ENCODE results near the gene DNAJC13.

DNAJC13 gene

DNA sequence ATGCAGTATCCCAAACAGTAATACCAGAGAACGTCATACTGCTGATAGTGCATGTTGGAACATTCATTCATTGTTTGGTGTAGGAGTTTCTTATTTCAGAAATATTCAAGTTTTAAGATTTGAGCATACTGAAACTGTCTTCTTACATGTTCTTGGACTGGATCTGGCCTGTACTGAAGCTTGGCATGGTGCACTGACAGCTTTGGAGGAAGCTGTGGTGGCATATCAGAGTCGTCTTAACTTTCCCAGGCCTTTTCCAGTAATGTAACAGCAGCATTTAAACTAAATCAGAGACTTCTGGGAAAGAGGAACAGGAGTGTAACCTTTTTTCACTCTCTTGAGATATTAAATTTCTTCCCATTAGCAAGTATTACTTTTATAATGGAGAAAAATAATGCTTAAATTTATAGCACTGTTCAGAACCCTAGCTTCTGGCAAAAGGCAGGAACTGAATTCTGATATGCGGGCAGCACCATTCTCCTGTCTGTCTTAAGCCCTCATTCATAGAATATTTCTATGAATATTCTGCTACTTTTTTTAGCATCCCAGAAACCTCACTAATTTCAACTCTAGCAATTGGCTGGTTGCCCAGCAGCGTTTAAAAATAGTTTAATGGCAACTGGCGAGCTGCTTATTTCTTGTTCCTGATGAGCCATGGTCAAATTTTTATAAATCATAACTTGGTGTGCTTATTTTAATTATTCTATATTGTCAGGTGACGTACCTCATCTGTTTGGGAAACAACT is 31.1 kb downstream of the DNAJC13 start:
- H3K9me3 ChIP-seq (ENCODE audit: low read length) = no peaks in the 10 kb centered on the region
- no peaks in the 10 kb centered on the region; the same call in 1 of the 2 replicates for H3K79me2 ChIP-seq (ENCODE audit: insufficient read depth, low read length)
- H3F3A ChIP-seq (ENCODE audit: insufficient read depth, low read length) = no peaks in the 10 kb centered on the region
- H3K9ac ChIP-seq (ENCODE audit: low read length) = no peak overlapping the region
- H3K27ac ChIP-seq (ENCODE audit: low read depth, low read length, poor library complexity, severe bottlenecking) = no peak overlapping the region
- no peaks in the 10 kb centered on the region for H3K27me3 ChIP-seq (ENCODE audit: insufficient read depth, low read length)
- H3K9me2 ChIP-seq (ENCODE audit: low read depth, low read length) = no peaks in the 10 kb centered on the region
- no peak overlapping the region for H2AFZ ChIP-seq (ENCODE audit: low read length)
- H3K4me1 ChIP-seq (ENCODE audit: insufficient read depth, low read length, severe bottlenecking) = no peaks in the 10 kb centered on the region
- H3K36me3 ChIP-seq (ENCODE audit: insufficient read depth, low read length) = peaks cover 44% of the 10 kb centered on the region
- no peak overlapping the region for H3K4me3 ChIP-seq (ENCODE audit: low read depth, low read length, poor library complexity, severe bottlenecking)
- TF ChIP-seq, protein P1, sequence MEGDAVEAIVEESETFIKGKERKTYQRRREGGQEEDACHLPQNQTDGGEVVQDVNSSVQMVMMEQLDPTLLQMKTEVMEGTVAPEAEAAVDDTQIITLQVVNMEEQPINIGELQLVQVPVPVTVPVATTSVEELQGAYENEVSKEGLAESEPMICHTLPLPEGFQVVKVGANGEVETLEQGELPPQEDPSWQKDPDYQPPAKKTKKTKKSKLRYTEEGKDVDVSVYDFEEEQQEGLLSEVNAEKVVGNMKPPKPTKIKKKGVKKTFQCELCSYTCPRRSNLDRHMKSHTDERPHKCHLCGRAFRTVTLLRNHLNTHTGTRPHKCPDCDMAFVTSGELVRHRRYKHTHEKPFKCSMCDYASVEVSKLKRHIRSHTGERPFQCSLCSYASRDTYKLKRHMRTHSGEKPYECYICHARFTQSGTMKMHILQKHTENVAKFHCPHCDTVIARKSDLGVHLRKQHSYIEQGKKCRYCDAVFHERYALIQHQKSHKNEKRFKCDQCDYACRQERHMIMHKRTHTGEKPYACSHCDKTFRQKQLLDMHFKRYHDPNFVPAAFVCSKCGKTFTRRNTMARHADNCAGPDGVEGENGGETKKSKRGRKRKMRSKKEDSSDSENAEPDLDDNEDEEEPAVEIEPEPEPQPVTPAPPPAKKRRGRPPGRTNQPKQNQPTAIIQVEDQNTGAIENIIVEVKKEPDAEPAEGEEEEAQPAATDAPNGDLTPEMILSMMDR (IDR thresholded peaks at IDR 0.05; ENCODE audit: low read length) = no peak
- no peak for TF ChIP-seq EZH2 (IDR thresholded peaks at IDR 0.05; ENCODE audit: borderline replicate concordance, low read length)
- no peak overlapping the region for H3K4me2 ChIP-seq (ENCODE audit: low read length)
- no peaks in the 10 kb centered on the region for H4K20me1 ChIP-seq (ENCODE audit: insufficient read depth, low read length)

DNA sequence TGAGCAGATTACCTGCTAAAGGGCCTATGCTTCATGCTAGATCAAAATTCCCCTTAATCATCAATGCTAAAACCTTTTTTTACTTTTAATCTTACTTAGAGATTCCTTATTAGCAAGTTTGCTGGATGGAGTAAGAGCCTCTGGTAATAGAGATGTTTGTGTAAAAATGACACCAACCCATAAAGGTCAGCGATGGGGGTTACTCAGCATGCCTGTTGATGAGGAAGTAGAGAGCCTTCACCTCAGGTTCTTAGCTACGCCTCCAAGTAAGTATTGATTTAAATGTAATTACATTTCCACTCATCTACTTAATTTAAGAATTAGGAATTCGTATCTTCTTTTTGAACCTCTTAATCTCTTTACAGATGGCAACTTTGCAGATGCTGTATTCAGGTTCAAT is 38.8 kb downstream of the DNAJC13 start:
- H4K20me1 ChIP-seq (ENCODE audit: insufficient read depth, low read length) = no peaks in the 10 kb centered on the region
- H3K4me2 ChIP-seq (ENCODE audit: low read length) = no peak overlapping the region
- H3K9ac ChIP-seq (ENCODE audit: low read length) = no peak overlapping the region
- no peak overlapping the region for H3K27ac ChIP-seq (ENCODE audit: low read depth, low read length, poor library complexity, severe bottlenecking)
- no peaks in the 10 kb centered on the region for H3K27me3 ChIP-seq (ENCODE audit: insufficient read depth, low read length)
- no peaks in the 10 kb centered on the region for H3K9me3 ChIP-seq (ENCODE audit: low read length)
- H3K79me2 ChIP-seq (ENCODE audit: insufficient read depth, low read length) = no peaks in the 10 kb centered on the region
- peaks cover 97% of the 10 kb centered on the region for H3K36me3 ChIP-seq (ENCODE audit: insufficient read depth, low read length)
- no peak overlapping the region for H3K4me3 ChIP-seq (ENCODE audit: low read depth, low read length, poor library complexity, severe bottlenecking)
- no peaks in the 10 kb centered on the region for H3F3A ChIP-seq (ENCODE audit: insufficient read depth, low read length)
- H2AFZ ChIP-seq (ENCODE audit: low read length) = no peak overlapping the region
- no peaks in the 10 kb centered on the region for H3K9me2 ChIP-seq (ENCODE audit: low read depth, low read length)
- TF ChIP-seq EZH2 (IDR thresholded peaks at IDR 0.05; ENCODE audit: borderline replicate concordance, low read length) = no peak
- TF ChIP-seq, protein P1 (IDR thresholded peaks at IDR 0.05; ENCODE audit: low read length) = no peak
- no peaks in the 10 kb centered on the region for H3K4me1 ChIP-seq (ENCODE audit: insufficient read depth, low read length, severe bottlenecking)

DNA sequence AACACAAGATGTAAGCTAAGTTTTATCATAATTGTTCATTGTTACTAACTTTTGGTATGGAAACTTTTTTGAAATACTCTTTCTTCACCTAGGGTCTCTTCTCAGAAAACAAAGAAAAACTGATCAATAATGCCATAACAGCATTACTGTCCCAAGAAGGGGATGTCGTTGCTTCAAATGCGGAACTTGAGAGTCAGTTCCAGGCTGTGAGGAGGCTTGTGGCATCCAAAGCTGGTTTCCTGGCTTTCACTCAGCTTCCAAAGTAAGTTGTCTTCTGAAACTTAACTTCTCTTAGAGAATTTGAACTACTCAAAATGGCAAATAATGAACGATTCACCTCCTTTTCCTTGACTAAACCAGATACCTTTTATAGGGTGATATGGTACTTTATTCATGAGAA is 39.3 kb downstream of the DNAJC13 start:
- no peak overlapping the region for H3K4me3 ChIP-seq (ENCODE audit: low read depth, low read length, poor library complexity, severe bottlenecking)
- no peaks in the 10 kb centered on the region for H4K20me1 ChIP-seq (ENCODE audit: insufficient read depth, low read length)
- TF ChIP-seq, protein P1 (IDR thresholded peaks at IDR 0.05; ENCODE audit: low read length) = no peak
- TF ChIP-seq EZH2 (IDR thresholded peaks at IDR 0.05; ENCODE audit: borderline replicate concordance, low read length) = no peak
- H3K27me3 ChIP-seq (ENCODE audit: insufficient read depth, low read length) = no peaks in the 10 kb centered on the region
- no peak overlapping the region for H3K4me2 ChIP-seq (ENCODE audit: low read length)
- no peak overlapping the region for H2AFZ ChIP-seq (ENCODE audit: low read length)
- H3K4me1 ChIP-seq (ENCODE audit: insufficient read depth, low read length, severe bottlenecking) = no peaks in the 10 kb centered on the region
- H3K79me2 ChIP-seq (ENCODE audit: insufficient read depth, low read length) = no peaks in the 10 kb centered on the region
- H3K9me3 ChIP-seq (ENCODE audit: low read length) = no peaks in the 10 kb centered on the region
- H3F3A ChIP-seq (ENCODE audit: insufficient read depth, low read length) = no peaks in the 10 kb centered on the region
- no peaks in the 10 kb centered on the region for H3K9me2 ChIP-seq (ENCODE audit: low read depth, low read length)
- H3K9ac ChIP-seq (ENCODE audit: low read length) = no peak overlapping the region
- H3K36me3 ChIP-seq (ENCODE audit: insufficient read depth, low read length) = peaks cover 97% of the 10 kb centered on the region
- H3K27ac ChIP-seq (ENCODE audit: low read depth, low read length, poor library complexity, severe bottlenecking) = no peak overlapping the region
